ENCODE results near the gene LGR4. TPM values are rescaled to one million over a fixed set of nuclear protein-coding genes. Genes with fewer than 3 reads are reported as not detected.
A peak's percentile ranks its signal among the peaks of the same experiment; 100 is the strongest.

The LGR4 gene
- total and polyA plus RNA-seq, 2 experiments from 2014 or later, result 22.6 to 99.6 TPM

- Histone ChIP-seq H3K4me2 (peak overlapping the region; percentile 86), H2AFZ (peak overlapping the region; percentile 94; the same call in 1 of the 2 replicates), H3K79me2 (replicated peaks; ENCODE audit: insufficient read depth) (peaks cover 18% of the 10 kb centered on the region; the same call in 1 of the 2 replicates), H3K9me2 (ENCODE audit: insufficient read depth) (no peaks in the 10 kb centered on the region), H3K27ac (ENCODE audit: low read depth) (peak overlapping the region; percentile 65; the same call in 1 of the 2 replicates), H3K4me1 (ENCODE audit: insufficient read depth) (peaks cover 21% of the 10 kb centered on the region), H3F3A (replicated peaks; ENCODE audit: low read depth) (no peaks in the 10 kb centered on the region), H3K36me3 (ENCODE audit: insufficient read depth) (0 out of 2 replicates have a peak, but pooled peaks cover 1% of the 10 kb centered on the region), H3K4me3 (peak overlapping the region; percentile 83), H4K20me1 (replicated peaks; ENCODE audit: insufficient read depth) (no peaks in the 10 kb centered on the region), H3K27me3 (ENCODE audit: insufficient read depth) (no peaks in the 10 kb centered on the region)
- no peaks in the 10 kb centered on the region; the same call in 2 of the 3 replicates for H3K9me3 Mint-ChIP-seq
- H3K4me3 Mint-ChIP-seq, result peak overlapping the region; percentile 91
- H3K27me3 Mint-ChIP-seq (ENCODE audit: insufficient read depth, low read depth, poor library complexity), result peaks cover 3% of the 10 kb centered on the region
- no peaks in the 10 kb centered on the region for H3K36me3 Mint-ChIP-seq (ENCODE audit: low read depth)
- no peak overlapping the region for H3K27ac Mint-ChIP-seq
- TF ChIP-seq ZNF331 (CRISPR knock-in tag; IDR thresholded peaks at IDR 0.05; ENCODE audit: low read depth) (no peak), NANOG (IDR thresholded peaks at IDR 0.05; ENCODE audit: borderline replicate concordance) (no peak)
- peaks cover 25% of the 10 kb centered on the region for H3K4me1 Mint-ChIP-seq
- DNase-seq (ENCODE audit: low spot score) (no peak), ATAC-seq (no peak)
Observed at GRCh38 chr11:27361649-27362431, 110.8 kb downstream of the LGR4 start.

DNA sequence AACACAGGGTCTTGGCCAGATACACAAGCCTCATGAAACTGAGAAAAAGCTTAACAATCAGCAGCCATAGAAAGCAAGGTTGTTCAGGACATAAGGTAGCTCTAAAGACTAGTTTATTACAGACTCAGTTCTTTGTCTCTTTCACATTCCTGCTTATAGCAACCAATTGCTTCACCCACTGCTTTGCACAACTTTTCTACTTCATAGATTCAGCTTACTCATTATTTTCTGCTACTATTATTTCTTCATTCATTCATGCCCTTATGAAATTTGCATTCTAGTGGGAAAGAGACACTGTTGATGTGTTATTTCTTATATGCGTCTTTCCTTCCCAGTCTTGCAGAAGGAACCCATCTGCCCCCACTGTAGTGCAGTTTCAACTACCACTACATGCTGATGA is 114.3 kb downstream of the LGR4 start:
- Histone ChIP-seq H3K27me3 (ENCODE audit: insufficient read depth) (no peaks in the 10 kb centered on the region), H3K4me1 (ENCODE audit: insufficient read depth) (peaks cover 37% of the 10 kb centered on the region), H3K27ac (ENCODE audit: low read depth) (no peak overlapping the region), H3K4me2 (no peak overlapping the region), H3K9me2 (ENCODE audit: insufficient read depth) (no peaks in the 10 kb centered on the region), H3K4me3 (no peak overlapping the region), H3K79me2 (replicated peaks; ENCODE audit: insufficient read depth) (peaks cover 18% of the 10 kb centered on the region; the same call in 1 of the 2 replicates), H2AFZ (no peak overlapping the region), H3K36me3 (ENCODE audit: insufficient read depth) (no peaks in the 10 kb centered on the region), H4K20me1 (replicated peaks; ENCODE audit: insufficient read depth) (no peaks in the 10 kb centered on the region), H3F3A (replicated peaks; ENCODE audit: low read depth) (no peaks in the 10 kb centered on the region)
- no peaks in the 10 kb centered on the region; the same call in 2 of the 3 replicates for H3K9me3 Mint-ChIP-seq
- H3K4me1 Mint-ChIP-seq, result peaks cover 22% of the 10 kb centered on the region
- no peak overlapping the region for H3K27ac Mint-ChIP-seq
- DNase-seq (ENCODE audit: low spot score) (no peak), ATAC-seq (no peak)
- H3K4me3 Mint-ChIP-seq, result no peak overlapping the region
- no peaks in the 10 kb centered on the region for H3K27me3 Mint-ChIP-seq (ENCODE audit: insufficient read depth, low read depth, poor library complexity)
- H3K36me3 Mint-ChIP-seq (ENCODE audit: low read depth), result no peaks in the 10 kb centered on the region
- TF ChIP-seq, protein P1, sequence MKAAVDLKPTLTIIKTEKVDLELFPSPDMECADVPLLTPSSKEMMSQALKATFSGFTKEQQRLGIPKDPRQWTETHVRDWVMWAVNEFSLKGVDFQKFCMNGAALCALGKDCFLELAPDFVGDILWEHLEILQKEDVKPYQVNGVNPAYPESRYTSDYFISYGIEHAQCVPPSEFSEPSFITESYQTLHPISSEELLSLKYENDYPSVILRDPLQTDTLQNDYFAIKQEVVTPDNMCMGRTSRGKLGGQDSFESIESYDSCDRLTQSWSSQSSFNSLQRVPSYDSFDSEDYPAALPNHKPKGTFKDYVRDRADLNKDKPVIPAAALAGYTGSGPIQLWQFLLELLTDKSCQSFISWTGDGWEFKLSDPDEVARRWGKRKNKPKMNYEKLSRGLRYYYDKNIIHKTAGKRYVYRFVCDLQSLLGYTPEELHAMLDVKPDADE (IDR thresholded peaks at IDR 0.05), result no peak
- no peak for TF ChIP-seq ZNF331 (CRISPR knock-in tag; IDR thresholded peaks at IDR 0.05; ENCODE audit: low read depth)
- no peak for TF ChIP-seq NANOG (IDR thresholded peaks at IDR 0.05; ENCODE audit: borderline replicate concordance)
- TF ChIP-seq EZH2 (IDR thresholded peaks at IDR 0.05; ENCODE audit: low read depth, unreplicated experiment), result no peak
- TF ChIP-seq EZH2phosphoT487 (IDR thresholded peaks at IDR 0.05; ENCODE audit: unreplicated experiment), result no peak
- no peak for TF ChIP-seq CREB1 (CRISPR knock-in tag; IDR thresholded peaks at IDR 0.05; ENCODE audit: low read depth)
- no peak for TF ChIP-seq JUNB (IDR thresholded peaks at IDR 0.05; ENCODE audit: unreplicated experiment)
- TF ChIP-seq STAT1 (IDR thresholded peaks at IDR 0.05; ENCODE audit: unreplicated experiment), result no peak
- TF ChIP-seq ZNF114 (CRISPR knock-in tag; IDR thresholded peaks at IDR 0.05), result no peak
- TF ChIP-seq ZNF462 (CRISPR knock-in tag; IDR thresholded peaks at IDR 0.05), result no peak
- no peak for TF ChIP-seq CTCF (conservative IDR thresholded peaks at IDR 0.05; ENCODE audit: low read depth in 2 of 2)
- TF ChIP-seq POLR2AphosphoS5 (IDR thresholded peaks at IDR 0.05; ENCODE audit: low read depth), result no peak

All from GM23338 (cell line).